GM12874 (cell line): ENCODE data around the gene GSTM3.

Experiments used
- TF ChIP-seq, protein P1 (sequence below): IDR thresholded peaks from 2 replicates; pipeline ENCODE4 v1.5.1; 2011; ENCODE audit warnings: low read depth, mild to moderate bottlenecking, control low read depth, low read length, moderate library complexity; ENCODE audit not compliant: insufficient read depth

Gene GSTM3

GRCh38 chr1:109781806-109782205 lies 41.0 kb upstream of the GSTM3 start:
- TF ChIP-seq, protein P1, sequence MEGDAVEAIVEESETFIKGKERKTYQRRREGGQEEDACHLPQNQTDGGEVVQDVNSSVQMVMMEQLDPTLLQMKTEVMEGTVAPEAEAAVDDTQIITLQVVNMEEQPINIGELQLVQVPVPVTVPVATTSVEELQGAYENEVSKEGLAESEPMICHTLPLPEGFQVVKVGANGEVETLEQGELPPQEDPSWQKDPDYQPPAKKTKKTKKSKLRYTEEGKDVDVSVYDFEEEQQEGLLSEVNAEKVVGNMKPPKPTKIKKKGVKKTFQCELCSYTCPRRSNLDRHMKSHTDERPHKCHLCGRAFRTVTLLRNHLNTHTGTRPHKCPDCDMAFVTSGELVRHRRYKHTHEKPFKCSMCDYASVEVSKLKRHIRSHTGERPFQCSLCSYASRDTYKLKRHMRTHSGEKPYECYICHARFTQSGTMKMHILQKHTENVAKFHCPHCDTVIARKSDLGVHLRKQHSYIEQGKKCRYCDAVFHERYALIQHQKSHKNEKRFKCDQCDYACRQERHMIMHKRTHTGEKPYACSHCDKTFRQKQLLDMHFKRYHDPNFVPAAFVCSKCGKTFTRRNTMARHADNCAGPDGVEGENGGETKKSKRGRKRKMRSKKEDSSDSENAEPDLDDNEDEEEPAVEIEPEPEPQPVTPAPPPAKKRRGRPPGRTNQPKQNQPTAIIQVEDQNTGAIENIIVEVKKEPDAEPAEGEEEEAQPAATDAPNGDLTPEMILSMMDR, result no peak

GRCh38 chr1:109780982-109781381 lies 40.1 kb upstream of the GSTM3 start:
- TF ChIP-seq, protein P1, result no peak

DNA sequence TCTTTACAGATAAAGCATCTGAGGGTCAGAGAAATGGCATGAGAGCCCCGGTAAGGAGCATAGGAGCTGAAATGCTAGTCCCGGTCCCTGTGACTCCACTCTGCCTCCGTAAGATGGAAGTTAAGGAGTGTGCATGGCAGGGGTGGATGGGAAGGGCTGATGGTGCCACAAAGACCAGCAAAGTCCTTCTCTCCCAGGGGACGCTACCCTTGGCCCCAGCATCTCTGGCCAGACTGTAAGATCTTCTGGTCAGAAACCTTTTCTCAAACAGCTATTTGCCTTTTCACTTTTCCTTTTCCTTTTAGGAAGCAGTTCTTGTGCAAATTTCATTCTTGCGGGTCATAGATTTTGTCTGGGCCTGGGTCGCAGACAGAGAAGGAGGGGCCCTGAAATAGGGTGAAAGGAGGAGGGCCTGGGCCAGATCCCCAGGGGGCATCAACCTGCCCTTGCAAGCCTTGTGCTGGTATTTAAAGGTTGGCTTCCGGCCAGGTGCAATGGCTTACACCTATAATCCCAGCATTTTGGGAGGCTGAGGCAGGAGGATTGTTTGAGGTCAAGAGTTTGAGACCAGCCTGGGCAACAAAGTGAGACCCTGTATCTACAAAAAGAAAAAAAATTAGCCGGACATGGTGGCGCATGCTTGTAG lies 37.3 kb upstream of the GSTM3 start:
- TF ChIP-seq, protein P1, result no peak

- TF ChIP-seq, protein P1, result no peak
Observed at GRCh38 chr1:109777436-109777835, 36.6 kb upstream of the GSTM3 start.

- TF ChIP-seq, protein P1, result peak; percentile 92
Observed at GRCh38 chr1:109776911-109777310, 36.1 kb upstream of the GSTM3 start.

DNA sequence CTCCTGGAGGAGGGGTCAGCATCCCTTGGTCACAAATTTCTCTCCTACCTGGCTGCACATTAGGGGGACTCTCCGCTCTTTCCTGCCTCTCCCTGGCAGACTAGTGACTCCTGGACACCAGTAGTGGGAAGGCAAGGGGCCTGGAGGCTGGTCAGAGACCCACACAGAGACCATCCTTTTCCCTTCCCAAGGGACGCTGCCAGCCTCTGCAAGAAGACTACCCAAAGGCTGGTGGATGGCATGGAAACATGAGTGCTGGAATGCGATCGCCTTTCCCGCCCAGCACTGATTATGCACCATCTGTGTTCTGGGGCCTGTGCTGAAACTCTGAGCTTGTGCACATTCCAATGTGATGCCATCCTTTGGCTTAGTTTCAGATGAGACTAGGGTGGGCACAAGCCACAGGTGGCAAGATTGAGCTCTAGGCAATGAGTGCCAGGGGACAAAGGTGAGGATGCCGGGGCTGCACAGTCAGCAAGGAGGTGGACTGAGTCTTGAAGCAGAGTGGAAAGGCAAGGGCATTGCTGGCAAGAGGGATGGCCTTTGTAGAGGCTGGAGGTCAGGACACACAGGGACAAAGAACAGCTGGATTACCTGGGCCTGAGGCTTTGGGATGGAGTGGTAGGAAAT lies 35.5 kb upstream of the GSTM3 start:
- TF ChIP-seq, protein P1, result no peak

DNA sequence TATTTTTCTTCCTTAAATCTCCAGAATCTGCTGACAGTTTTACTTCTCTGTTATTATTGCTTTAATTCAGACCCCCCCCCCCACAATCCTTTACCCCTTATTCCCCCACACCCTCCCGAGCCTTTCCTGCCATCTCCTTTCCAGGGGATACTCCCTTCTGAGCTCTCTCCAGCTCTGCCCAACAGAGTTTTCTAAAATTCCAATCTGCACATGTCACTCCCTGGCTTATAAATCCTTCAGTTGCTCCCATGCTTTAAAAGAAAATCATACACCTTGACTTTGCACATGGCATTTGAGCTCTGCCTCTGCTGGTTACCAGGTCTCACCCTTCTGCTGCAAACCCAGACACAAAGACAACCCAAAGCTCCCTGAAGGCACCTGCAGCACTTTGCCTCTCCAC lies 34.6 kb upstream of the GSTM3 start:
- TF ChIP-seq, protein P1, result no peak
